22Rv1 (cell line): ENCODE data around the gene C6orf15.

ENCODE experiments used
- CTCF ChIP-seq: fragments of 450-650 bp; IDR thresholded peaks from 2 replicates; pipeline ENCODE4 v1.5.1; 2017; ENCODE audit warnings: mild to moderate bottlenecking
- ZFX ChIP-seq: fragments of 450-650 bp; IDR thresholded peaks from 2 replicates; pipeline ENCODE4 v1.6.1; 2017; ENCODE audit warnings: antibody characterized with exemption, borderline replicate concordance

- TF ChIP-seq CTCF = no peak
- TF ChIP-seq ZFX = no peak
Observed at GRCh38 chr6:31158140-31158862, 45.9 kb upstream of the C6orf15 start, which contains the start of gene TCF19.
